GM23338 (cell line): ENCODE data around the gene ROCK1. TPM values are rescaled to one million over a fixed set of nuclear protein-coding genes. Genes with fewer than 3 reads are reported as not detected.
"Not testable (repeated sequence)": the region's sequence is repeated elsewhere in the genome, so short reads cannot be mapped to it uniquely, and the experiment has no call there.

Experiments
- ATAC-seq: fragments of 200-7000 bp; cut with Tn5 transposase; 3 replicates; pipeline ENCODE4 v1.9.1; 2020
- DNase-seq: peaks from one replicate; pipeline ENCODE4 v3.0.0-alpha.2; 2015; ENCODE audit warnings: low spot score
- H2AFZ ChIP-seq: fragments of 200-600 bp; sonication (generic); 2 replicates; pipeline ENCODE4 v1.8.0; 2016; ENCODE audit warnings: antibody characterized with exemption, mild to moderate bottlenecking, moderate library complexity
- H3F3A ChIP-seq: fragments of 200-600 bp; sonication (generic); replicated peaks from 2 replicates; pipeline ENCODE4 v1.8.0; 2017; ENCODE audit warnings: antibody characterized with exemption, mixed run types, low read depth
- H3K27ac ChIP-seq: fragments of 200-600 bp; sonication (generic); 2 replicates; pipeline ENCODE4 v1.6.1; 2016; ENCODE audit warnings: low read depth
- H3K27me3 ChIP-seq: fragments of 200-600 bp; sonication (generic); 2 replicates; pipeline ENCODE4 v1.8.0; 2016; ENCODE audit warnings: mild to moderate bottlenecking, mixed run types, moderate library complexity; ENCODE audit not compliant: insufficient read depth
- H3K36me3 ChIP-seq: fragments of 200-600 bp; sonication (generic); 2 replicates; pipeline ENCODE4 v1.8.0; 2016; ENCODE audit warnings: mild to moderate bottlenecking; ENCODE audit not compliant: insufficient read depth
- H3K4me1 ChIP-seq: fragments of 200-600 bp; sonication (generic); 2 replicates; pipeline ENCODE4 v1.8.0; 2016; ENCODE audit warnings: mild to moderate bottlenecking, moderate library complexity; ENCODE audit not compliant: insufficient read depth
- H3K4me2 ChIP-seq: fragments of 200-600 bp; sonication (generic); 2 replicates; pipeline ENCODE4 v1.7.1; 2017; ENCODE audit warnings: mixed run types
- H3K4me3 ChIP-seq: fragments of 200-600 bp; sonication (generic); 2 replicates; pipeline ENCODE4 v1.6.1; 2016; ENCODE audit warnings: mixed run types
- H3K79me2 ChIP-seq: fragments of 200-600 bp; sonication (generic); replicated peaks from 2 replicates; pipeline ENCODE4 v1.8.0; 2017; ENCODE audit warnings: mild to moderate bottlenecking; ENCODE audit not compliant: insufficient read depth
- H3K9me2 ChIP-seq: fragments of 200-600 bp; sonication (generic); 2 replicates; pipeline ENCODE4 v1.8.0; 2017; ENCODE audit not compliant: insufficient read depth
- H4K20me1 ChIP-seq: fragments of 200-600 bp; sonication (generic); replicated peaks from 2 replicates; pipeline ENCODE4 v1.8.0; 2017; ENCODE audit warnings: mild to moderate bottlenecking; ENCODE audit not compliant: insufficient read depth
- H3K27ac Mint-ChIP-seq: 2 replicates; pipeline ENCODE4 v1.8.0; 2020; ENCODE audit warnings: inconsistent platforms, mild to moderate bottlenecking, moderate library complexity, mixed read lengths
- H3K27me3 Mint-ChIP-seq: 3 replicates; pipeline ENCODE4 v1.8.0; 2022; ENCODE audit warnings: low read depth, mild to moderate bottlenecking, moderate library complexity, mixed read lengths, inconsistent platforms; ENCODE audit not compliant: insufficient read depth, poor library complexity
- H3K36me3 Mint-ChIP-seq: 3 replicates; pipeline ENCODE4 v1.8.0; 2021; ENCODE audit warnings: low read depth, mild to moderate bottlenecking, inconsistent platforms, moderate library complexity, mixed read lengths
- H3K4me1 Mint-ChIP-seq: 3 replicates; pipeline ENCODE4 v1.8.0; 2020; ENCODE audit warnings: mild to moderate bottlenecking, inconsistent platforms, mixed read lengths
- H3K4me3 Mint-ChIP-seq: 3 replicates; pipeline ENCODE4 v1.8.0; 2021; ENCODE audit warnings: moderate library complexity, mild to moderate bottlenecking, inconsistent platforms, mixed read lengths
- H3K9me3 Mint-ChIP-seq: 3 replicates; pipeline ENCODE4 v1.8.0; 2020; ENCODE audit warnings: moderate library complexity, mild to moderate bottlenecking, inconsistent platforms, mixed read lengths
- CREB1 ChIP-seq: fragments of 250-450 bp; sonication (Bioruptor Pico); IDR thresholded peaks from 2 replicates; pipeline ENCODE4 v1.5.0; 2020; ENCODE audit warnings: low read depth, mild to moderate bottlenecking, moderate library complexity
- EZH2phosphoT487 ChIP-seq: fragments of 200-600 bp; sonication (generic); IDR thresholded peaks from one replicate; pipeline ENCODE4 v1.8.1; 2018; ENCODE audit warnings: antibody characterized with exemption; ENCODE audit not compliant: unreplicated experiment
- POLR2AphosphoS5 ChIP-seq: IDR thresholded peaks from 2 replicates; pipeline ENCODE4 v1.6.1; 2016; ENCODE audit warnings: antibody characterized with exemption, low read depth
- STAT1 ChIP-seq: IDR thresholded peaks from one replicate; pipeline ENCODE4 v1.6.1; 2016; ENCODE audit warnings: antibody characterized with exemption; ENCODE audit not compliant: unreplicated experiment
- ZNF114 ChIP-seq: fragments of 250-450 bp; sonication (Bioruptor Pico); IDR thresholded peaks from 2 replicates; pipeline ENCODE4 v1.5.0; 2020; ENCODE audit warnings: mild to moderate bottlenecking, moderate library complexity
- ZNF331 ChIP-seq: fragments of 250-450 bp; sonication (Bioruptor Pico); IDR thresholded peaks from 2 replicates; pipeline ENCODE4 v1.5.0; 2020; ENCODE audit warnings: low read depth, mild to moderate bottlenecking, moderate library complexity
- polyA plus RNA-seq: library from polyadenylated mRNA; unstranded; fragments of >200 nt; fragmentation: Nextera tagmentation; extraction: Ambion mirVana; gene quantifications from 2 replicates; pipeline ENCODE4 v1.2.1, GENCODE V29; 2016
- total RNA-seq: library from RNA; depleted of rRNA; stranded (reverse); fragments of >200 nt; shearing (Covaris generic); gene quantifications from 2 replicates; pipeline ENCODE4 v1.2.3, GENCODE V29; 2014
- TF ChIP-seq, protein P1 (sequence below): fragments of 250-450 bp; sonication (Bioruptor Pico); IDR thresholded peaks from 2 replicates; pipeline ENCODE4 v1.5.0; 2020; ENCODE audit warnings: mild to moderate bottlenecking, moderate library complexity
- TF ChIP-seq, protein P2 (sequence below), 2 experiments: fragments of 200-600 bp in 1 of 2; sonication (generic) in 1 of 2; conservative IDR thresholded peaks; 2 replicates each; pipeline versions ENCODE4 v1.5.1 to v1.6.1; 2016 to 2017; ENCODE audit warnings: antibody characterized with exemption in 2 of 2, low read depth in 2 of 2, mild to moderate bottlenecking in 2 of 2, moderate library complexity in 1 of 2

The ROCK1 gene
- total and polyA plus RNA-seq, 2 experiments from 2014 or later: 37.2 to 42.8 TPM

DNA sequence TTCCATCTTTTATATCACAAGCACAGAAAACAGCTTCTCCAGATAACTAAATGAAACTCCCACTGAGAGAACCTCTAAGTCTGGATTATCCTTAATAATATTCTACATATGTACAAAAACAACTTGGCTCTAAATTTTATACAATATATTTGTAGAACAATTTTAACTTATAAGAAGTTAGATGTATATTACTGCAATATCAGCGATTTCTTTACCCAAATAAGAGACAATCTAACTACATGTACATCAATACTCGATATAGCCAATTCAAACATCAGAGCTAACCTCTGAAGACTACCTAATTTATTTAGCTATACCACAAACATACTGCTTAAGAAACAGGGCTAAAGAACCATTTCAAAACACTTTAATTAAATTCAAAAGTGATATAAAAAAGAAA, 148.6 kb downstream of the ROCK1 start (continued):
- TF ChIP-seq, protein P1, sequence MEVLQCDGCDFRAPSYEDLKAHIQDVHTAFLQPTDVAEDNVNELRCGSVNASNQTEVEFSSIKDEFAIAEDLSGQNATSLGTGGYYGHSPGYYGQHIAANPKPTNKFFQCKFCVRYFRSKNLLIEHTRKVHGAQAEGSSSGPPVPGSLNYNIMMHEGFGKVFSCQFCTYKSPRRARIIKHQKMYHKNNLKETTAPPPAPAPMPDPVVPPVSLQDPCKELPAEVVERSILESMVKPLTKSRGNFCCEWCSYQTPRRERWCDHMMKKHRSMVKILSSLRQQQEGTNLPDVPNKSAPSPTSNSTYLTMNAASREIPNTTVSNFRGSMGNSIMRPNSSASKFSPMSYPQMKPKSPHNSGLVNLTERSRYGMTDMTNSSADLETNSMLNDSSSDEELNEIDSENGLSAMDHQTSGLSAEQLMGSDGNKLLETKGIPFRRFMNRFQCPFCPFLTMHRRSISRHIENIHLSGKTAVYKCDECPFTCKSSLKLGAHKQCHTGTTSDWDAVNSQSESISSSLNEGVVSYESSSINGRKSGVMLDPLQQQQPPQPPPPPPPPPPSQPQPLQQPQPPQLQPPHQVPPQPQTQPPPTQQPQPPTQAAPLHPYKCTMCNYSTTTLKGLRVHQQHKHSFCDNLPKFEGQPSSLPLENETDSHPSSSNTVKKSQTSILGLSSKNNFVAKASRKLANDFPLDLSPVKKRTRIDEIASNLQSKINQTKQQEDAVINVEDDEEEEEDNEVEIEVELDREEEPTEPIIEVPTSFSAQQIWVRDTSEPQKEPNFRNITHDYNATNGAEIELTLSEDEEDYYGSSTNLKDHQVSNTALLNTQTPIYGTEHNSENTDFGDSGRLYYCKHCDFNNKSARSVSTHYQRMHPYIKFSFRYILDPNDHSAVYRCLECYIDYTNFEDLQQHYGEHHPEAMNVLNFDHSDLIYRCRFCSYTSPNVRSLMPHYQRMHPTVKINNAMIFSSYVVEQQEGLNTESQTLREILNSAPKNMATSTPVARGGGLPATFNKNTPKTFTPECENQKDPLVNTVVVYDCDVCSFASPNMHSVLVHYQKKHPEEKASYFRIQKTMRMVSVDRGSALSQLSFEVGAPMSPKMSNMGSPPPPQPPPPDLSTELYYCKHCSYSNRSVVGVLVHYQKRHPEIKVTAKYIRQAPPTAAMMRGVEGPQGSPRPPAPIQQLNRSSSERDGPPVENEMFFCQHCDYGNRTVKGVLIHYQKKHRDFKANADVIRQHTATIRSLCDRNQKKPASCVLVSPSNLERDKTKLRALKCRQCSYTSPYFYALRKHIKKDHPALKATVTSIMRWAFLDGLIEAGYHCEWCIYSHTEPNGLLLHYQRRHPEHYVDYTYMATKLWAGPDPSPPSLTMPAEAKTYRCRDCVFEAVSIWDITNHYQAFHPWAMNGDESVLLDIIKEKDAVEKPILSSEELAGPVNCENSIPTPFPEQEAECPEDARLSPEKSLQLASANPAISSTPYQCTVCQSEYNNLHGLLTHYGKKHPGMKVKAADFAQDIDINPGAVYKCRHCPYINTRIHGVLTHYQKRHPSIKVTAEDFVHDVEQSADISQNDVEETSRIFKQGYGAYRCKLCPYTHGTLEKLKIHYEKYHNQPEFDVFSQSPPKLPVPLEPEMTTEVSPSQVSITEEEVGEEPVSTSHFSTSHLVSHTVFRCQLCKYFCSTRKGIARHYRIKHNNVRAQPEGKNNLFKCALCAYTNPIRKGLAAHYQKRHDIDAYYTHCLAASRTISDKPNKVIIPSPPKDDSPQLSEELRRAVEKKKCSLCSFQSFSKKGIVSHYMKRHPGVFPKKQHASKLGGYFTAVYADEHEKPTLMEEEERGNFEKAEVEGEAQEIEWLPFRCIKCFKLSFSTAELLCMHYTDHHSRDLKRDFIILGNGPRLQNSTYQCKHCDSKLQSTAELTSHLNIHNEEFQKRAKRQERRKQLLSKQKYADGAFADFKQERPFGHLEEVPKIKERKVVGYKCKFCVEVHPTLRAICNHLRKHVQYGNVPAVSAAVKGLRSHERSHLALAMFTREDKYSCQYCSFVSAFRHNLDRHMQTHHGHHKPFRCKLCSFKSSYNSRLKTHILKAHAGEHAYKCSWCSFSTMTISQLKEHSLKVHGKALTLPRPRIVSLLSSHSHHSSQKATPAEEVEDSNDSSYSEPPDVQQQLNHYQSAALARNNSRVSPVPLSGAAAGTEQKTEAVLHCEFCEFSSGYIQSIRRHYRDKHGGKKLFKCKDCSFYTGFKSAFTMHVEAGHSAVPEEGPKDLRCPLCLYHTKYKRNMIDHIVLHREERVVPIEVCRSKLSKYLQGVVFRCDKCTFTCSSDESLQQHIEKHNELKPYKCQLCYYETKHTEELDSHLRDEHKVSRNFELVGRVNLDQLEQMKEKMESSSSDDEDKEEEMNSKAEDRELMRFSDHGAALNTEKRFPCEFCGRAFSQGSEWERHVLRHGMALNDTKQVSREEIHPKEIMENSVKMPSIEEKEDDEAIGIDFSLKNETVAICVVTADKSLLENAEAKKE (CRISPR knock-in tag): no peak
- TF ChIP-seq STAT1 (no peak), EZH2phosphoT487 (no peak), ZNF114 (CRISPR knock-in tag) (no peak), CREB1 (CRISPR knock-in tag) (no peak), POLR2AphosphoS5 (no peak), ZNF331 (CRISPR knock-in tag) (no peak)
- TF ChIP-seq, protein P2, sequence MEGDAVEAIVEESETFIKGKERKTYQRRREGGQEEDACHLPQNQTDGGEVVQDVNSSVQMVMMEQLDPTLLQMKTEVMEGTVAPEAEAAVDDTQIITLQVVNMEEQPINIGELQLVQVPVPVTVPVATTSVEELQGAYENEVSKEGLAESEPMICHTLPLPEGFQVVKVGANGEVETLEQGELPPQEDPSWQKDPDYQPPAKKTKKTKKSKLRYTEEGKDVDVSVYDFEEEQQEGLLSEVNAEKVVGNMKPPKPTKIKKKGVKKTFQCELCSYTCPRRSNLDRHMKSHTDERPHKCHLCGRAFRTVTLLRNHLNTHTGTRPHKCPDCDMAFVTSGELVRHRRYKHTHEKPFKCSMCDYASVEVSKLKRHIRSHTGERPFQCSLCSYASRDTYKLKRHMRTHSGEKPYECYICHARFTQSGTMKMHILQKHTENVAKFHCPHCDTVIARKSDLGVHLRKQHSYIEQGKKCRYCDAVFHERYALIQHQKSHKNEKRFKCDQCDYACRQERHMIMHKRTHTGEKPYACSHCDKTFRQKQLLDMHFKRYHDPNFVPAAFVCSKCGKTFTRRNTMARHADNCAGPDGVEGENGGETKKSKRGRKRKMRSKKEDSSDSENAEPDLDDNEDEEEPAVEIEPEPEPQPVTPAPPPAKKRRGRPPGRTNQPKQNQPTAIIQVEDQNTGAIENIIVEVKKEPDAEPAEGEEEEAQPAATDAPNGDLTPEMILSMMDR (conservative IDR thresholded peaks at IDR 0.05; ENCODE audit: low read depth in 2 of 2): no peak

DNA sequence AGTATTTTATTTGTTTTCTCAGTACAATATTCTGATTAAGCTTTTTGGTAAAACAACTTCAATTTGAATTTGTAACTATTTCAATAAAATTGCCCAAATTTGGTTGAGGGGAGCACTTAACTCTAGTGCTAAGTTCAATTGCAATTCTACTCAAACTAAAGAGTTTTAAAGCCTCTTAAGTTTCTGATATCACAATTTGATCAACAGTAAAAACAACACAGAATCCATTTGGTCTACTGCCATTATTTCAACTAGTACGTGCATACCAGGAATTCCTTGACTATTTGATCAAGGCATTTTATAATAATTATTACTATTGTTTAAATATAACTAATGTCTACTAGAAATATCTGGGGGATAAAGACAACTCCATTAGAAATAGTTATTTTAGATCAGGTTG, 150.9 kb downstream of the ROCK1 start:
- DNase-seq (no peak), ATAC-seq (no peak)
- Mint-ChIP-seq H3K4me1 (no peaks in the 10 kb centered on the region), H3K27me3 (no peaks in the 10 kb centered on the region), H3K36me3 (peaks cover 10% of the 10 kb centered on the region; the same call in 2 of the 3 replicates), H3K4me3 (no peak overlapping the region), H3K9me3 (peaks cover 2% of the 10 kb centered on the region; the same call in 1 of the 3 replicates), H3K27ac (no peak overlapping the region)
- no peak overlapping the region for H3K4me3 ChIP-seq
- H3F3A ChIP-seq: no peaks in the 10 kb centered on the region
- no peaks in the 10 kb centered on the region for H3K27me3 ChIP-seq
- H3K36me3 ChIP-seq: 0 out of 2 replicates have a peak, but pooled peaks cover 3% of the 10 kb centered on the region
- no peaks in the 10 kb centered on the region for H3K4me1 ChIP-seq
- no peaks in the 10 kb centered on the region for H3K9me2 ChIP-seq
- peaks cover 3% of the 10 kb centered on the region; the same call in 1 of the 2 replicates for H4K20me1 ChIP-seq
- H3K79me2 ChIP-seq: no peaks in the 10 kb centered on the region
- no peak overlapping the region for H2AFZ ChIP-seq
- no peak overlapping the region for H3K4me2 ChIP-seq
- no peak for TF ChIP-seq STAT1
- no peak overlapping the region for H3K27ac ChIP-seq

DNA sequence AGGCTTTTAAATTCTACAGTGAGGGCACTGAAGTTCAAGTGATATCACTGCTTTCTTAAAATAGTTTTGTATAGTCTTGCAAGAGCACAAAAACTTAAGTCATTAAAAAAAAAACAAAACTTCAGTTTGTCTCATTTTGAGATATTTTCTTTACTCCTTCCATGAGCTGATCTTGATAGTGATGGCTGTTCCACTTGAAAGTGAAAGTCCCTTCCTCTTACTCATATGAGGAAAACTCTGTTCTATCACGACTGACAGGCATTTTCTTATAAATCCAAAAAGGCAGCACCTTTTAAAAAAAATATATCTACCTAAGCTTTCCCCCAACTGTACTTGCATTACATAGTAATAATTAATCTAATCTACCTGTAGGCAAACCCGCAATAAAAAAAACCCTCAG, 160.8 kb downstream of the ROCK1 start:
- H3K27me3 ChIP-seq, H3K4me1 ChIP-seq, H3K4me3 ChIP-seq, H3K27ac Mint-ChIP-seq, H3K27me3 Mint-ChIP-seq, H3K36me3 ChIP-seq, H3K79me2 ChIP-seq, ATAC-seq, H2AFZ ChIP-seq, H3K4me2 ChIP-seq, H3F3A ChIP-seq, H3K9me3 Mint-ChIP-seq, H3K4me1 Mint-ChIP-seq, H3K27ac ChIP-seq, H3K9me2 ChIP-seq, H3K36me3 Mint-ChIP-seq, DNase-seq, H4K20me1 ChIP-seq, H3K4me3 Mint-ChIP-seq: not testable (repeated sequence)
